Astrocyte (in vitro differentiated cells and primary cell): ENCODE measurements around the gene MROH2A. TPM values are rescaled to one million over a fixed set of nuclear protein-coding genes. Genes with fewer than 3 reads are reported as not detected.

Source experiments
- DNase-seq: peaks from one replicate; pipeline ENCODE4 v3.0.0-alpha.2; 2010; ENCODE audit warnings: low read depth
- FAIRE-seq: peaks from 2 replicates; lab custom pipeline; 2011; peaks lifted over from hg19 to GRCh38; lab: Jason Lieb, UNC
- H2AFZ ChIP-seq: 2 replicates; pipeline ENCODE4 v1.6.0; 2012; ENCODE audit warnings: low read depth, low read length, inconsistent platforms
- H3K27ac ChIP-seq: 2 replicates; pipeline ENCODE4 v1.5.1; 2011; ENCODE audit warnings: low read depth, low read length, inconsistent platforms
- H3K27me3 ChIP-seq: 2 replicates; pipeline ENCODE4 v1.6.0; 2011; ENCODE audit warnings: low read length, inconsistent platforms; ENCODE audit not compliant: insufficient read depth
- H3K36me3 ChIP-seq: 2 replicates; pipeline ENCODE4 v1.5.1; 2011; ENCODE audit warnings: low read length, inconsistent platforms; ENCODE audit not compliant: insufficient read depth
- H3K4me1 ChIP-seq: 2 replicates; pipeline ENCODE4 v1.5.1; 2011; ENCODE audit warnings: low read length, inconsistent platforms; ENCODE audit not compliant: insufficient read depth
- H3K4me2 ChIP-seq: 2 replicates; pipeline ENCODE4 v1.6.0; 2012; ENCODE audit warnings: low read length, inconsistent platforms
- H3K4me3 ChIP-seq: 2 replicates; pipeline ENCODE4 v1.5.1; 2011; ENCODE audit warnings: low read depth, mild to moderate bottlenecking, low read length, inconsistent platforms; ENCODE audit not compliant: insufficient read depth
- H3K79me2 ChIP-seq: 2 replicates; pipeline ENCODE4 v1.6.0; 2012; ENCODE audit warnings: mild to moderate bottlenecking, low read length, inconsistent platforms; ENCODE audit not compliant: insufficient read depth
- H3K9ac ChIP-seq: 2 replicates; pipeline ENCODE4 v1.6.0; 2012; ENCODE audit warnings: mild to moderate bottlenecking, low read length, inconsistent platforms
- H3K9me3 ChIP-seq: 2 replicates; pipeline ENCODE4 v1.5.1; 2012; ENCODE audit warnings: low read depth, mild to moderate bottlenecking, low read length, inconsistent platforms; ENCODE audit not compliant: insufficient read depth
- H4K20me1 ChIP-seq: 2 replicates; pipeline ENCODE4 v1.6.0; 2012; ENCODE audit warnings: low read length, inconsistent platforms; ENCODE audit not compliant: insufficient read depth
- H3K27ac Mint-ChIP-seq: one replicate; pipeline ENCODE4 v1.8.0; 2021; ENCODE audit warnings: mild to moderate bottlenecking, mixed read lengths; ENCODE audit not compliant: unreplicated experiment
- H3K27me3 Mint-ChIP-seq: one replicate; pipeline ENCODE4 v1.8.0; 2021; ENCODE audit warnings: low read depth, mixed read lengths; ENCODE audit not compliant: unreplicated experiment
- H3K36me3 Mint-ChIP-seq: one replicate; pipeline ENCODE4 v1.8.0; 2021; ENCODE audit warnings: low read depth, mixed read lengths; ENCODE audit not compliant: unreplicated experiment
- H3K4me1 Mint-ChIP-seq: one replicate; pipeline ENCODE4 v1.8.0; 2021; ENCODE audit warnings: low read depth, mixed read lengths; ENCODE audit not compliant: unreplicated experiment
- H3K4me3 Mint-ChIP-seq: one replicate; pipeline ENCODE4 v1.8.0; 2021; ENCODE audit warnings: mild to moderate bottlenecking, moderate library complexity, mixed read lengths; ENCODE audit not compliant: unreplicated experiment
- H3K9me3 Mint-ChIP-seq: one replicate; pipeline ENCODE4 v1.8.0; 2021; ENCODE audit warnings: mild to moderate bottlenecking, mixed read lengths; ENCODE audit not compliant: unreplicated experiment
- CTCF ChIP-seq: IDR thresholded peaks from 2 replicates; pipeline ENCODE4 v1.5.1; 2011; ENCODE audit warnings: low read depth, mild to moderate bottlenecking, inconsistent platforms, low read length, moderate library complexity; ENCODE audit not compliant: insufficient read depth
- EZH2 ChIP-seq: IDR thresholded peaks from 2 replicates; pipeline ENCODE4 v1.6.1; 2012; ENCODE audit warnings: mild to moderate bottlenecking, low read length, inconsistent platforms; ENCODE audit not compliant: insufficient read depth
- total RNA-seq: library from RNA; stranded (reverse); gene quantifications from 2 replicates; pipeline ENCODE4 v1.2.1, GENCODE V29; 2021

Gene MROH2A
- total RNA-seq, 1 donor from 2014 or later = not detected

GRCh38 chr2:233820774-233821105 lies 42.6 kb downstream of the MROH2A start:
- no peak overlapping the region for H3K4me3 ChIP-seq
- H3K4me1 Mint-ChIP-seq = no peaks in the 10 kb centered on the region
- peaks cover 22% of the 10 kb centered on the region for H3K27me3 Mint-ChIP-seq
- no peak overlapping the region for H3K27ac Mint-ChIP-seq
- no peak overlapping the region for H3K4me3 Mint-ChIP-seq
- no peak overlapping the region for H2AFZ ChIP-seq
- H3K27me3 ChIP-seq = no peaks in the 10 kb centered on the region
- H3K36me3 Mint-ChIP-seq = no peaks in the 10 kb centered on the region
- no peaks in the 10 kb centered on the region for H3K4me1 ChIP-seq
- no peaks in the 10 kb centered on the region for H3K79me2 ChIP-seq
- DNase-seq = no peak
- no peak for TF ChIP-seq EZH2
- no peak for TF ChIP-seq CTCF
- H3K27ac ChIP-seq = no peak overlapping the region
- no peaks in the 10 kb centered on the region for H3K9me3 Mint-ChIP-seq
- no peak for FAIRE-seq
- no peaks in the 10 kb centered on the region for H3K36me3 ChIP-seq
- no peak overlapping the region for H3K4me2 ChIP-seq
- no peak overlapping the region for H3K9ac ChIP-seq
- no peaks in the 10 kb centered on the region for H4K20me1 ChIP-seq
- H3K9me3 ChIP-seq = no peaks in the 10 kb centered on the region

- no peaks in the 10 kb centered on the region for H3K4me1 ChIP-seq
- no peaks in the 10 kb centered on the region for H3K36me3 Mint-ChIP-seq
Observed at GRCh38 chr2:233821196-233821595, 43.1 kb downstream of the MROH2A start.

DNA sequence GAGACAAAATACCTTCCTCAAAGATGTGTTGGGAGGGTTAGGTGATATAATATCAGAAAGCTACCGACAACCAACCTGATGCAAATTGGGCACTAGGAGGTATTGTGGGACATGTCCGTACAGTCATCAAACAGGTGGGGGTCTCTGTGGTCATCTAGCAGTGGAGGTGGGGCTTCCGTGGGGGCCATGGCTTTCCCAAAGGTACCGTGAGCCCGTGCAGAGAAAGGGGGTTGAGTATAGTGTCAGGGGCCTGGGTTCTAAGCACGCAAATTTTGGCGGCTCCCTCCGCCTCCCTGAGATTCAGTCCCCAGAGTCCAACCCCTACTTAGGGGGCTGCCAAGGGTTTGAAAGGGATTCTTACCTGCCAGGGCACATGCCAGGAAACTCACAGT lies 43.6 kb downstream of the MROH2A start:
- no peak overlapping the region for H2AFZ ChIP-seq
- no peaks in the 10 kb centered on the region for H4K20me1 ChIP-seq
- no peak overlapping the region for H3K4me2 ChIP-seq
- no peak overlapping the region for H3K27ac ChIP-seq
- H3K79me2 ChIP-seq = no peaks in the 10 kb centered on the region
- FAIRE-seq (no peak), DNase-seq (no peak)
- no peaks in the 10 kb centered on the region for H3K9me3 ChIP-seq
- Mint-ChIP-seq H3K36me3 (no peaks in the 10 kb centered on the region), H3K4me1 (no peaks in the 10 kb centered on the region), H3K9me3 (no peaks in the 10 kb centered on the region), H3K27me3 (peaks cover 22% of the 10 kb centered on the region), H3K27ac (no peak overlapping the region), H3K4me3 (no peak overlapping the region)
- H3K4me1 ChIP-seq = no peaks in the 10 kb centered on the region
- no peaks in the 10 kb centered on the region for H3K27me3 ChIP-seq
- no peak overlapping the region for H3K4me3 ChIP-seq
- TF ChIP-seq CTCF (no peak), EZH2 (no peak)
- no peaks in the 10 kb centered on the region for H3K36me3 ChIP-seq
- no peak overlapping the region for H3K9ac ChIP-seq

More at GRCh38 chr2:233821196-233821595, 43.1 kb downstream of the MROH2A start:
- Mint-ChIP-seq H3K9me3 (no peaks in the 10 kb centered on the region), H3K27me3 (peaks cover 22% of the 10 kb centered on the region), H3K27ac (no peak overlapping the region), H3K4me1 (no peaks in the 10 kb centered on the region), H3K4me3 (no peak overlapping the region)
- Histone ChIP-seq H3K9ac (no peak overlapping the region), H3K36me3 (no peaks in the 10 kb centered on the region), H3K4me3 (no peak overlapping the region), H3K27ac (no peak overlapping the region), H4K20me1 (no peaks in the 10 kb centered on the region), H2AFZ (no peak overlapping the region), H3K79me2 (no peaks in the 10 kb centered on the region), H3K9me3 (no peaks in the 10 kb centered on the region), H3K27me3 (no peaks in the 10 kb centered on the region), H3K4me2 (no peak overlapping the region)
- DNase-seq (no peak), FAIRE-seq (no peak)
- TF ChIP-seq CTCF (no peak), EZH2 (no peak)
